ENCODE results near the gene OR4M2. TPM values are rescaled to one million over a fixed set of nuclear protein-coding genes. Genes with fewer than 3 reads are reported as not detected.
"Not testable (repeated sequence)": the region's sequence is repeated elsewhere in the genome, so short reads cannot be mapped to it uniquely, and the experiment has no call there.

The OR4M2 gene, protein sequence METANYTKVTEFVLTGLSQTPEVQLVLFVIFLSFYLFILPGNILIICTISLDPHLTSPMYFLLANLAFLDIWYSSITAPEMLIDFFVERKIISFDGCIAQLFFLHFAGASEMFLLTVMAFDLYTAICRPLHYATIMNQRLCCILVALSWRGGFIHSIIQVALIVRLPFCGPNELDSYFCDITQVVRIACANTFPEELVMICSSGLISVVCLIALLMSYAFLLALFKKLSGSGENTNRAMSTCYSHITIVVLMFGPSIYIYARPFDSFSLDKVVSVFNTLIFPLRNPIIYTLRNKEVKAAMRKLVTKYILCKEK
- not detected for polyA plus RNA-seq (ENCODE audit: insufficient read length in 10 of 10)
- long read RNA-seq, donor 1 = 0 reads
- long read RNA-seq, donor 2 = 0 reads
- long read RNA-seq, donor 3 = 0 reads
- long read RNA-seq, donor 4 = 0 reads
- long read RNA-seq, donor 5 = 0 reads
- long read RNA-seq, donor 6 = 0 reads
- long read RNA-seq, donor 7 = 0 reads
- long read RNA-seq, donor 8 = 0 reads
- long read RNA-seq, donor 9 = 0 reads

DNA sequence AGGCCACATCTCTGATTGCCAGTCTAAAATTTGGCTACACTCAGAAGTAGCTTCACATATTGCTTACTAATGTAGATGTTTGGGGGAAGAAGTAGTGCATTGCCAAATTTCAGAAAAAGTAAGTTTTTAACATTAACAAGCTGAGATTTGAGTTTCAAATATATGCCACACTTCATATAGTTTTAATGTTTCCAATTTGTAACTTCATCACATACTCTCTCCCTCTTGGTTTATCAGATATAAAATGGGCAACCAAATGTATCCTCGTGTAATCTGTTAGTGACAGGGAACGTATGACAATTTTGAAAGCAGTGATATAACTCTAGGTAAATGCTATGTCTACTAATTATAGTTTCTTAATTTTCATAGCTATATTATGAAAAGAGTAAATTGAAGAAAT lies at the start of gene OR4M2:
TSS of gene OR4M2 (plus strand) at position 301 of the 400 bp plus-strand sequence. CDS start at position 399, 98 bp downstream.
- DNase-seq = not testable (repeated sequence)

DNA sequence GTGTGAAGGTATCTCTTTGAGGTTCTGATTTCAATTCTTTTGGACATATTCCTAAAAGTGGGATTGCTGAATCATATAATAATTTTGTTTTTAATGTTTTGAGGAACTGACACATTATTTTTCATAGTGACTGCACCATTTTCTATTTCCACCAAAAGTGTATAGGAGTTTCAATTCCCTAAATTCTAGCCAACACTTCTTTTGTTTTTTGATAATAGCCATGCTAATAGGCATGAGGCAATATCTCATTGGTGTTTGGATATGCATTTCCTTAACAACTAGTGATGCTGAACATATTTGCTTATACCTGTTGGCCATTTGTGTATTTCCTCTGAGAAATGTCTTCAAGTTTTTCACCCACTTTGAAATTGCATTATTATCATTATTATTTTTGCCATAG lies 11.1 kb upstream of the OR4M2 start:
- DNase-seq = not testable (repeated sequence)

DNA sequence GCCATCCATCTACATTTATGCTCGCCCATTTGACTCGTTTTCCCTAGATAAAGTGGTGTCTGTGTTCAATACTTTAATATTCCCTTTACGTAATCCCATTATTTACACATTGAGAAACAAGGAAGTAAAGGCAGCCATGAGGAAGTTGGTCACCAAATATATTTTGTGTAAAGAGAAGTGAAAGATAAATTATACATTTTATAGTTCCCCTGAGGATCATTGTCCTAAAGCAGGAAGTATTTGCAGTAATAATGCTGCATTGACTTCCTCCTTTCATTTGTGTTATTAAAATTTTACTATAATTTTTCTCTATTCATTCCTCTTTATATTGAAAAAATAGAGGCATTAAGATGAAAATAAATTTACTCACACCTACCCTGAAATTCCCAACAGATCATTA lies 1.1 kb downstream of the OR4M2 start:
- DNase-seq = not testable (repeated sequence)

DNA sequence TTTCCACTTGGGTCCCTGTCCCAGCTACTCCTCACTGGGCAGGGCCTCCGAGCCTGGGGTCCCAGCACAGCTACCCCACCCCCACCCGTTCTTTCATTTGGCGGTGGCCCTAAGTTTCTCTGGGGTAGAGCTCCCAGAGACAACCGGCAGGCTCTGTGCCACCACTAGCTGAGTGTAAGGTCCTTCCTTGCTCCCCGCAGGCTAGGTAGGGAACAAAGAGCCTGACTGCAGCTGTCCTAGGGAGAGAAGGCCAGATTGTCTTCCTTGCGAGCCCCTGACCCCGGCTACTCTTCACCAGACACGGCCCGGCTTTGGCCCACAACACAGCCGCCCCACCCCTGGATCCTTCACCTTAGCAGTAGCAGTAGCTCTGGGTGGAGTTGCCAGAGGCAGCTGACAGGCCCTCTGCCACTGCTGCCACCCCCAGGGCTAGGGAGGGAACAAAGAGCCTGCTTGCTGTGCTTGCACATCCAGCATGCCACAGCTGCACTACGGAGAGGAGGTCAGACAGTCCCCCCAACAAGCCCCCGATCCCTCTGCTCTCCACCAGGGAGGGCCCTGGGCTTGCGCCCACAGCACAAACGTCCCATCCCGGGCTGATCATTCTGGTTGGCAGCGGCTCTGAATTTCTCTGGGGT lies 18.4 kb downstream of the OR4M2 start:
- not testable (repeated sequence) for DNase-seq

DNA sequence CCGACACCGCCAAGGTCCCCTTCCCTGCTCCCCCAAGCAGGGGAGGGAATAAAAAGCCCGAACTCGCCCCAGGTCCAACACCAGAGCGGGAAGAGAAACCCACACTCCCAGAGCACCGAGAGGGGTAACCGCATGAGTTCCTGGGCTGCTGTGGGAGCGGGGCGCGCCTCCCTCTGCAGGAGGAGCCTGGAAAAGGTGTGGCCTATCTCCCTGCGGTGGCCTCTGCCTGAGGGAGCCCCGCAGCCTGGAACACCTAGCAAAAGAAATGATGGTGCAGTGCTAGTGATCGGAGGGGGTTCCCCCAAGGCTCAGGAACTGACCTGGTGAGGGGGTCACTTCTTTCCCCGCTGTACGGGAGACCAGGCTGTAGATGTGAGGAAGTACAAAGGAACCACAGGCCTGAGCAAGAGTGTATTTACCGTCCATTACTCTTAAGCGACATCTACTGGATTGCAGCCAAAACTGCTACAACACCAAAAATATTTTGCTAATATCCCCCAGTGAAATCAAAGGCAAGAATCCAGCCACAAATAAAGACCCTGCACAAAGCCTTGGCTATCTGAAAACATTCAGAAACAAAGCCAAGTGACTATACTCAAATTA lies 19.1 kb downstream of the OR4M2 start:
- not testable (repeated sequence) for DNase-seq

DNA sequence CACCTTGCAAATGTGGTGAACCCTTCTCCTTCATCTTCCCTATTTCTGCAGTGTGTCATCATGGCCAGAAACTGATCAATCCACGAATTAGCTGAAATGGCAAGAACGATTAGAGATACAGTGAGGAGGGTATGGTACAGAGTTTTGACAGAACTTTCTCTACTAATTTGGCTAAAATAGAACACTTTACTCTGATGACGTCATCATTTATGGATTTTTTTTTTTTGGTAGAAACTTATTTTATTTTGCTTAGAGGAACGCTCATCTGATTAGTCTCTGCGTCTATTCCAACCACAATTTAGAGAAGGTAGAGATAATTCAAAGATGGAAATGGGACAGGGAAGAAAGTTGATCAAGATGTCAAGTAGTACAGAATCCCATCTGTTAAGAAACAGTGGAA lies 41.7 kb downstream of the OR4M2 start:
- not testable (repeated sequence) for DNase-seq

Other genes with a start within 250 kb of the OR4M2 start
- not detected for gene POTEB, start 202.8 kb upstream of the OR4M2 start, polyA plus RNA-seq (ENCODE audit: insufficient read length in 10 of 10)